Suprapubic skin (tissue), 4 donors: ENCODE data around the gene INSIG2. TPM values are rescaled to one million over a fixed set of nuclear protein-coding genes. Genes with fewer than 3 reads are reported as not detected.

Source experiments
- DNase-seq, 2 donors: peaks; one replicate each; pipeline ENCODE4 v3.0.0-alpha.2; 2019; ENCODE audit warnings: low spot score in 2 of 2
- H3K27ac ChIP-seq: fragments of 200-600 bp; sonication (generic); one replicate; pipeline ENCODE4 v1.5.1; 2019
- H3K27me3 ChIP-seq: fragments of 200-600 bp; sonication (generic); one replicate; pipeline ENCODE4 v1.5.1; 2019
- H3K36me3 ChIP-seq: fragments of 200-600 bp; sonication (generic); one replicate; pipeline ENCODE4 v1.5.1; 2019
- H3K4me1 ChIP-seq: fragments of 200-600 bp; sonication (generic); one replicate; pipeline ENCODE4 v1.5.1; 2019
- H3K4me3 ChIP-seq: fragments of 200-600 bp; sonication (generic); one replicate; pipeline ENCODE4 v1.5.1; 2019; ENCODE audit warnings: mild to moderate bottlenecking
- H3K9me3 ChIP-seq: fragments of 200-600 bp; sonication (generic); one replicate; pipeline ENCODE4 v1.5.1; 2019
- EP300 ChIP-seq: sonication (generic); formaldehyde crosslinking; IDR thresholded peaks from one replicate; pipeline ENCODE4 v1.6.1; 2017; ENCODE audit warnings: antibody characterized with exemption
- POLR2A ChIP-seq, 2 donors: fragments of 450-650 bp; IDR thresholded peaks; one replicate each; pipeline ENCODE4 v1.6.1; 2017; ENCODE audit warnings: antibody characterized with exemption in 2 of 2, mild to moderate bottlenecking in 2 of 2, moderate library complexity in 2 of 2
- POLR2AphosphoS5 ChIP-seq, 3 donors: sonication (generic); formaldehyde crosslinking; IDR thresholded peaks; one replicate each; pipeline ENCODE4 v1.6.1; 2017; ENCODE audit warnings: antibody characterized with exemption in 3 of 3
- WGBS: methylation state at CpG from one replicate; pipeline ENCODE4 v1.1.5; 2018; 5-methylcytosine and 5-hydroxymethylcytosine counted together
- total RNA-seq, 4 donors: library from RNA; depleted of rRNA; stranded (reverse); fragments of >200 nt; gene quantifications; one replicate each; pipeline ENCODE4 v1.1.0, GENCODE V29; 2016
- TF ChIP-seq, protein P1 (sequence below), 2 donors: fragments of 200-600 bp in 1 of 2; fragments of 450-650 bp in 1 of 2; sonication (generic) in 1 of 2; IDR thresholded peaks; one replicate each; pipeline ENCODE4 v1.5.1; 2016 to 2019; ENCODE audit warnings: antibody characterized with exemption in 2 of 2, mild to moderate bottlenecking in 1 of 2, moderate library complexity in 1 of 2

The INSIG2 gene
- total RNA-seq, 4 donors from 2014 or later: 6.9 to 14.9 (median 9.3) TPM

DNA sequence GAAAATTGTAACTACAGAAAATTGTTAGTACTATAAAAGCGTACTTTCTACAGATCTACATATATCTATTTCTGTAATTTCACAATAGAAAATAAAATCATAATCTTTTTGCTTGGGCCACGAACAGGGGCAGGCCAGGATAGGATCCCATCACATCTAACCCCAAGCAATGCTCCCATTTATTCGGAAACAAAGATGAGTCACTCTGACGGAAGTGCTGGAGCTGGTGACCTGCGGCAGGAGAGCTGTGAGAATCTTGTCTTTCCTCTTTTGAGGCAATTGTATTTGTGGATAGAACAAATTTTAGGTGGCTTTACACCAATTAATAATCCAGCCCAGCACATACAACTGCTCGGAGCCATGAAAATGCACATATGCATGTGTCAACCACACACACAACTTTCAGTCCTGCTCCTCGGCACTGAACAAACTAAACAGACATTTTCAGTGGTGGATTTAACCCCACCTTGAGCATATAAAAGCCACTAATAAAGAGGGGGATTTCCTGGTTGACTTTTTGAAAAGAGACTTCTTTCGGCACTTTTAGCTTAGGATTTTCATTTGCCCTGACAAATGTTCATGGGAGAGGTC lies 22.3 kb upstream of the INSIG2 start:
- TF ChIP-seq POLR2A (IDR thresholded peaks at IDR 0.05): no peak
- peaks cover 2% of the 10 kb centered on the region for H3K4me1 ChIP-seq
- 74% methylated on average over 8 of the region's 8 CpGs for WGBS

DNA sequence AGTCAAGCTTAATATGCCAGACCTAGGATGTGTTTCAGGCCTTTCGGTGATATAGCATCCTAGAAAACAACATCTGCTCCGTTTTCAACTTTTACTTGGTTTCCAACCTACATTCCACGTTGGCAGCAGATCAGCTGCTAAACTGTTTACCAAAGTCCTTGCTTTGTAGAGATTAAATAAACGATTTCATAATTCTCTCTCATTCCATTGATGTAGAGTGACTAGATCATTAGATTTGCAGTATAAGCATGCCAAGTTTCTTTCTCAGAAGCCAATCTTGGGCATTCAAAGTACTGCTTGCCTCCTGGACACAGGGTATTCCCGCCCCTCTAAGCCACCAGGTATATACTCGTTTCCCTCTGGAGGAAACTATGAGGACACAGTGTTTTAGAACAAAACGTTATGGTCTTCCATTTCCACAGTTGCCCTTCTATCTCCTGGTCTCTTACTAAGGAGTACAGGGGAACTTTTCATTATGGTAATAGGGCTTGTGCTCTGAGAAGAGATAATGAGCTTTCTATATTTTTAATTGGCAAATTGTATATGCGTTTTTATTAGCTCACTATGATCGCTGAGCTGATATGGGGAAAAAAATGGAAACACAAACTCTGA lies 10.5 kb upstream of the INSIG2 start:
- no peak overlapping the region for H3K4me3 ChIP-seq
- TF ChIP-seq, protein P1, sequence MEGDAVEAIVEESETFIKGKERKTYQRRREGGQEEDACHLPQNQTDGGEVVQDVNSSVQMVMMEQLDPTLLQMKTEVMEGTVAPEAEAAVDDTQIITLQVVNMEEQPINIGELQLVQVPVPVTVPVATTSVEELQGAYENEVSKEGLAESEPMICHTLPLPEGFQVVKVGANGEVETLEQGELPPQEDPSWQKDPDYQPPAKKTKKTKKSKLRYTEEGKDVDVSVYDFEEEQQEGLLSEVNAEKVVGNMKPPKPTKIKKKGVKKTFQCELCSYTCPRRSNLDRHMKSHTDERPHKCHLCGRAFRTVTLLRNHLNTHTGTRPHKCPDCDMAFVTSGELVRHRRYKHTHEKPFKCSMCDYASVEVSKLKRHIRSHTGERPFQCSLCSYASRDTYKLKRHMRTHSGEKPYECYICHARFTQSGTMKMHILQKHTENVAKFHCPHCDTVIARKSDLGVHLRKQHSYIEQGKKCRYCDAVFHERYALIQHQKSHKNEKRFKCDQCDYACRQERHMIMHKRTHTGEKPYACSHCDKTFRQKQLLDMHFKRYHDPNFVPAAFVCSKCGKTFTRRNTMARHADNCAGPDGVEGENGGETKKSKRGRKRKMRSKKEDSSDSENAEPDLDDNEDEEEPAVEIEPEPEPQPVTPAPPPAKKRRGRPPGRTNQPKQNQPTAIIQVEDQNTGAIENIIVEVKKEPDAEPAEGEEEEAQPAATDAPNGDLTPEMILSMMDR (IDR thresholded peaks at IDR 0.05): no peak
- TF ChIP-seq POLR2A (IDR thresholded peaks at IDR 0.05) (no peak), POLR2AphosphoS5 (IDR thresholded peaks at IDR 0.05) (no peak), EP300 (no peak)
- DNase-seq: no peak
- no peak overlapping the region for H3K27ac ChIP-seq
- H3K36me3 ChIP-seq: no peaks in the 10 kb centered on the region
- H3K27me3 ChIP-seq: no peaks in the 10 kb centered on the region
- 72% methylated on average over 9 of the region's 9 CpGs for WGBS
- peaks cover 6% of the 10 kb centered on the region for H3K4me1 ChIP-seq
- no peaks in the 10 kb centered on the region for H3K9me3 ChIP-seq

More for the DNA sequence above, 22.3 kb upstream of the INSIG2 start:
- no peaks in the 10 kb centered on the region for H3K9me3 ChIP-seq
- no peak overlapping the region for H3K4me3 ChIP-seq
- no peaks in the 10 kb centered on the region for H3K27me3 ChIP-seq
- no peaks in the 10 kb centered on the region for H3K36me3 ChIP-seq
- no peak for DNase-seq
- no peak overlapping the region for H3K27ac ChIP-seq

DNA sequence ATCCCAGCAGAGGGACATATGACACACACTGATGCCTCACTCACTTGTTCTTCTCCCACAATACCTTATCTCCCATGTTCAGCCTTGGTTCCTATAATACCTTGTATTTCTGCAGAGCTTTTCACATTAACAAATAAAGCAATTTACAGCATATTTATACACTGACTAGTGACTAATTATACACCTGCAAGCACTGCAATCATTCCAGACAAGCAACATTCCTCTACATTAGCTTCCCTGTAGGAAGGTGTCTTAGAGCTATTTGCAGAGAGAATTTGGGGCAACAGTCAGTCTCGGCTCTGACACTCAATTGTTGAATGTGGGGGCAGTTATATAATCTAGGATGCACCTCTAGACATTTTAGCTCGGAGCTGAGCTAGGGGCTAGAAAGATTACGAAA lies 9.5 kb upstream of the INSIG2 start:
- whole genome bisulfite sequencing: 49% methylated on average over 3 of the region's 3 CpGs
- H3K4me1 ChIP-seq: peaks cover 6% of the 10 kb centered on the region
- DNase-seq: no peak
- TF ChIP-seq POLR2A (IDR thresholded peaks at IDR 0.05) (no peak), POLR2AphosphoS5 (IDR thresholded peaks at IDR 0.05) (no peak), EP300 (no peak)
- TF ChIP-seq, protein P1 (IDR thresholded peaks at IDR 0.05): no peak
- H3K27me3 ChIP-seq: no peaks in the 10 kb centered on the region
- H3K4me3 ChIP-seq: no peak overlapping the region
- no peaks in the 10 kb centered on the region for H3K9me3 ChIP-seq
- no peak overlapping the region for H3K27ac ChIP-seq
- no peaks in the 10 kb centered on the region for H3K36me3 ChIP-seq

DNA sequence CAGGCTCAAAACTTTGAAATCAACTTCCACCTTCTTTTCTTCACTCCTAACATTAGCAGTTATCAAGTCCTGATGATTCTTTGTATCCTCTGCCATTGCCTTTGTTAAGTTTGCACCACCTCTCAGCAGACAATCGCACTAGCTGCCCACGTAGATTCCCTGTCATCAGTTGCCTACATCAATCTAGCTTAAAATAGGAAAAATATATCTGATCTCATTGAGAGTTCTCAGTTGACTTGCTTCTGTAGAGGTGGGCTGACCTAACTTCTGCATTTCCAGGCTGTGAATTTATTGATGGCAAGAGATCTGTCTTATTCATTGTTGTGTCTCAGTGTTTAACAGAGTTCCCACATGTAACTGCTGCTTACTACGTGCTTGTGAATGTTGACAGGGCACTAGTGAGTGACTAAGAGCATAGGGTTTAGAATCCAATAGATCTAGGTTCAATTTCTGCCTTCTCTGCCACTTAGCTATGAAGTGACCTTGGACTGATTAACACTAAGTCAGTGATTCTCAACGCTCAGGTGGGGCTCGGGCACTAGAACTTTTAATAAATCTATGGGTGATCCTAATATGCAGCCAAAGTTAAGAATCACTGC lies 3.7 kb upstream of the INSIG2 start:
- Histone ChIP-seq H3K4me1 (peaks cover 16% of the 10 kb centered on the region), H3K36me3 (no peaks in the 10 kb centered on the region), H3K9me3 (no peaks in the 10 kb centered on the region), H3K27me3 (no peaks in the 10 kb centered on the region), H3K4me3 (no peak overlapping the region), H3K27ac (no peak overlapping the region)
- DNase-seq: no peak
- WGBS: 94% methylated on average over 5 of the region's 5 CpGs
- TF ChIP-seq POLR2A (IDR thresholded peaks at IDR 0.05): no peak
- TF ChIP-seq, protein P1 (IDR thresholded peaks at IDR 0.05): no peak
- TF ChIP-seq POLR2AphosphoS5 (IDR thresholded peaks at IDR 0.05): no peak
- TF ChIP-seq EP300: no peak

DNA sequence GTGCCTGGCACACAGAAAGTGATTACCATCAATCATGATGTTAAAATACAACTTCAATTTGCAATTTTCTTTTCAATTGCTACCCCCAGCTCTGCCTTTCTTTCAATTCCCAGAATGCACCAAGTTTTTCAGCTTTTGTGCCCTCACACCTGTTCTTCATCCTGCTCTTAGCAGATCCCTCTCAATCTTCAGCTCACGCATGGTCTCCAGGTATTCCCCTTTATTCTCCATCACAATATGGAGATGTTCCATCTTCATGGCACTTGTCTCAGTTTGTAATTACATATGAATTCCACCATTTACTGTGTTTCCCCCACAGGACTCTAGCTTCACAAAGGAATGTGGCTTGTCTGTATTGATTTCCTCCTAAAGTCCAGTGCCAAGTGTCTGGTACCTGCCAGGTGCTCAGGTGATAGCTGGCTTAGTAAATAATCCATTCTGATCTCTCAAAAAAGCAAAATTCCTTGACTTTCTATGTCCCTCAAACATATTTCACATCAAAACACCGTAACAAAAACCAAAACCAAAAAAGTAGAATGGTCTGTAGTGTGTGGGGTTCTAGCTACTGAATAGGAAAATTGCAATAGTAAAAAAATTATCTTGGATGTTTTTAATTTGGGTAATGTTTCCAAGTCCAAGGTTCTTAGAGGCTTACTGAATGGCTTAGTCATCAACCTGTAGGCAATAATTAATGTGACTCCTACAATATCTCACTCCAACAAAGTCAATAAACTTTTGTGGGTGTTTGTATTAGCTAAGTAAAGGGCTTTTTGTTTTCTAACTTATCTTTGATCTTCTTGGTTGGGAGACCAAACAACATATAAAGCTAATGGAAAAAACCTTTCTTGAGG lies 2.9 kb upstream of the INSIG2 start:
- no peak overlapping the region for H3K27ac ChIP-seq
- peaks cover 24% of the 10 kb centered on the region for H3K4me1 ChIP-seq
- no peak overlapping the region for H3K4me3 ChIP-seq
- H3K27me3 ChIP-seq: no peaks in the 10 kb centered on the region
- TF ChIP-seq EP300: no peak
- no peak for TF ChIP-seq POLR2AphosphoS5 (IDR thresholded peaks at IDR 0.05)
- TF ChIP-seq POLR2A (IDR thresholded peaks at IDR 0.05): no peak
- H3K9me3 ChIP-seq: no peaks in the 10 kb centered on the region
- H3K36me3 ChIP-seq: no peaks in the 10 kb centered on the region
- 89% methylated on average over 2 of the region's 2 CpGs for WGBS
- DNase-seq: no peak
